HUES64 (cell line): Measurements from ENCODE around the gene RIOK3.

Experiments used
- H3K27ac ChIP-seq: 2 replicates; pipeline ENCODE4 v1.7.0; 2013; ENCODE audit warnings: low read depth, low read length, inconsistent platforms
- H3K27me3 ChIP-seq: 2 replicates; pipeline ENCODE4 v1.6.1; 2013; ENCODE audit warnings: mild to moderate bottlenecking, low read length; ENCODE audit not compliant: insufficient read depth
- H3K36me3 ChIP-seq: 2 replicates; pipeline ENCODE4 v1.6.1; 2013; ENCODE audit warnings: mild to moderate bottlenecking, low read length; ENCODE audit not compliant: insufficient read depth
- H3K4me1 ChIP-seq: 2 replicates; pipeline ENCODE4 v1.6.1; 2013; ENCODE audit warnings: mild to moderate bottlenecking, low read length, moderate library complexity; ENCODE audit not compliant: insufficient read depth
- H3K4me3 ChIP-seq: 2 replicates; pipeline ENCODE4 v1.5.1; 2013; ENCODE audit warnings: mild to moderate bottlenecking, low read length, moderate library complexity
- H3K9ac ChIP-seq: 2 replicates; pipeline ENCODE4 v1.6.1; 2013; ENCODE audit warnings: mild to moderate bottlenecking, low read depth, low read length
- H3K9me3 ChIP-seq: 2 replicates; pipeline ENCODE4 v1.6.1; 2013; ENCODE audit warnings: low read depth, low read length; ENCODE audit not compliant: insufficient read depth
- WGBS: fragments of 150-250, 120-280 bp; methylation state at CpG from one replicate; pipeline ENCODE4 v1.1.7; 2013; ENCODE audit warnings: missing lambda C conversion rate; 5-methylcytosine and 5-hydroxymethylcytosine counted together

RIOK3 gene

GRCh38 chr18:23531912-23532311 is 78.8 kb downstream of the RIOK3 start:
- no peaks in the 10 kb centered on the region for H3K9me3 ChIP-seq
- no peak overlapping the region for H3K27ac ChIP-seq
- H3K36me3 ChIP-seq, result peaks cover 99% of the 10 kb centered on the region
- H3K9ac ChIP-seq, result no peak overlapping the region
- H3K4me1 ChIP-seq, result no peaks in the 10 kb centered on the region
- no peaks in the 10 kb centered on the region for H3K27me3 ChIP-seq
- H3K4me3 ChIP-seq, result no peak overlapping the region
- 96% methylated on average over 13 of the region's 13 CpGs for WGBS
